HG02571 (cell line): ENCODE data around the gene LMBR1.

Experiments used
- ATAC-seq: cut with Tn5 transposase; IDR thresholded peaks from one replicate; pipeline ENCODE4 v1.9.1; 2021; ENCODE audit warnings: mild to moderate bottlenecking, moderate library complexity; ENCODE audit not compliant: unreplicated experiment

The LMBR1 gene

DNA sequence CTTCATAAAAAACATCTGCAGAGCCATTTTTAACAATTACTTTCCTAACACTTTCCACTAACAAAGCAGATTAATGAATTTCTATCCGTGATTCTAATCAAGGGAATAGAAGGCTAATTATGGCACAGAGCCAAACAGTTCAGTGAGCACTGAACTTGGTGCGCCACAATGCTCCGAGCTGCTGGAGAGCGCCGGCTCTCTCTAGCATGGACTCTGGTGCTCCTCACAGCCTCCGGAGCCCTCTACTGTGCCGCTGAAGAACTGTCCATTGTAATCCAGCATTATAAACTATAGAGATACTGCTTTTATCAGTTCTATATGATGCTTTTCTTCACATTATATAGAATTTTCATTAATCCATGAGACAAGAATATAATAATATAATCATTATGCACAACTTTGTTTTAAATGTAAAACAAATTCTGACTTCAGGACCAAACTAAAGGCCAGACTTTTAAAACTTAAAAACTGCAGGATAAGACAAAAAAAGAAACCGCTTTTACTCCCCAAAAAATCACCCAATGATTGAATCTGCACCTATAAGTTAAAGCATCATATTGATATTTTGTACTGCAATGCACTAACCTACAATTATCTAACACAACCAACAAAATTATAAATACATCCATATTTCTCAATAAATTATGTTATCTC is 128.8 kb downstream of the LMBR1 start:
- ATAC-seq, result no peak

GRCh38 chr7:156759579-156760202 is 133.3 kb downstream of the LMBR1 start:
- ATAC-seq, result no peak

DNA sequence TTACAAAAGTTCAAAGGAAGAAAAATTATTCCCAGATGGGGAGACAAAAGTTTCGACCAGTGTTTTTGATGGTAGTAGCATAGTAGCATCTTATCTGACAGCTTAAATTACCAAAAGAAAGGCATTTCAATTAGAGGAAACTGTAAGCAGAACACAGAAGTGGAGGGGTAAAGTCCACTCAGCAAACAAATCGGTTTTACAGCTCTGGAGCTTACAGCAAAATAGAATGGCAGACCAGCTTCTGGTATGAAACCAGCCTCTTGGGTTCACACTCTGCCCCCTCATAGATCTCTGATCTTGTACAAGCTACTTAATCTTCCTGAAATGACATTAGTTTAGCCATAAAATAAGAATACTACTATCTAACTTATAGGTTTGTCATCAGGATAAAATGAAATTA is 133.8 kb downstream of the LMBR1 start:
- no peak for ATAC-seq

DNA sequence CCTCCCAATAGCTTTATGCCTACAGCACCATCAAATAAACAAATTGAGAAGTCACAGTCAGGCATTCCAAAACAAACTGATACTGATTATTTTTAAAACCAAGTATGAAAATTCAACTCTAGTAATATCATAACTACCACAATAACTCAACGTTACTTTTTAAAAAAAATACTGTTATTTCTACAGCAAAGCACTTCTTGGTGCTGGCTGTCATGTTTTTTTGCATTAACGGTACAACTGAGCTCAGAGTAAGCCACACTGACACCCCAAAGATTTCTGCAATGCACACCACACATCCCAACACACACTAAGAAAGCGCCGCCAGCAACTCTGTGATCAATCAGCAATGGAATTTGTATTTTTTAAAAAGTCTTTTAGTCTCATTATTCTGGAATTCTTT is 138.8 kb downstream of the LMBR1 start:
- no peak for ATAC-seq

- ATAC-seq, result no peak
Measured at GRCh38 chr7:156753630-156754029, 139.4 kb downstream of the LMBR1 start.

DNA sequence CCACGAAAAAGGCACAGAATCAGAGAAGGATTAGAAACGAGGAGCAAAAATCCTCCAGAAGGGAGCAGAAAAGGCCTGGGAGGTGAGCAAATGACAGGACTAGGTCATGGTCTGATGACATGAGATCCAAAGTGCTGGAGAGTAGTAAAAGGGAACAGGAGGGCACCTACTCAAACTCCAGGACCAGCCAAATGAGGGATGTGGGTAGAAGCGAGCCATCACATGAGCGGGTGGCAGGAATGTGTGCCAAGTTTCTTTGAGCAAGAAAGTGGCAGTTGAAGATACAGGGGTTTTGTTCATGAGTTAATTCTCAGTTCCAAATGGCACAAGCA is 139.8 kb downstream of the LMBR1 start:
- ATAC-seq, result no peak

DNA sequence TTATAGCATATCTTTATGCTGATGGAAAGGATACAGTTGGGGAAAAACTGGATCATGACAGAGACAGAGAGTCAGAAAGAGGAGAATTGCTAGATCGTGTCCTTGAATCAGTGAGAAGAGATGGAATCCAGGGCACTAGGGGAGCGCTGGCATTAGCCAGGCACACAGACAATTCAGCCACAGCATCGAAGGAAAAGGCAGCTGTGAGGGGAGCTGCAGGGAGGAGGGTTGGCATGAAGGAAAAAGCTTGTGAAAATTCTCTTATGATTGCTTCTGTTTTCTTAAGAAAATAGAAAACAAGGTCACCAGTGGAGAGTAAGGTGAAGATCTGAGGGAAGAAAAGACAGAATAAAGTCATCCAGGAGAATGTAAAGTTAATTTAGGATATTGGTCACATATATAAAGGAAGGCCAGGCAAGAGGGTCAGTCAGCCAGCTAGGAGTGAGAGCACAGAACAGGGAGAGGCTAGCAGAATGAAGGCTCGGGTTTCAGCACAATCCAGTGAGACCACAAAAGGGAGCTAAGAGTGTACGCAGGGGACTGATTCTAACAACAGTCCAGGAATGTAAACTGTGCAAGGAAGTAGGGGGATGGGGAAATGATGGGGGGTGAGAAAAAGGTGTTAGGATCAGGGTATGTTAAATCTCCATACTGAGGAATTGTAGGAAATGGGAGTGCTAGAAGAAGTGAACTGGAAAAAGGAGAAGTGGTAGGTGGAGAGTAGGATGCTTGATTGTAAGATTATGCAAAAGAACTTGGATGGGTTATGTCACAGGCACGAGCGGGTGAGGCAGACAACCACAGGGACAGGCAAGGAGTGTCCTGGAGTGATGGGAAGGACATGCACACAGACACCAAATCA is 140.4 kb downstream of the LMBR1 start:
- no peak for ATAC-seq

GRCh38 chr7:156751319-156751718 is 141.7 kb downstream of the LMBR1 start:
- peak; percentile 58 for ATAC-seq

DNA sequence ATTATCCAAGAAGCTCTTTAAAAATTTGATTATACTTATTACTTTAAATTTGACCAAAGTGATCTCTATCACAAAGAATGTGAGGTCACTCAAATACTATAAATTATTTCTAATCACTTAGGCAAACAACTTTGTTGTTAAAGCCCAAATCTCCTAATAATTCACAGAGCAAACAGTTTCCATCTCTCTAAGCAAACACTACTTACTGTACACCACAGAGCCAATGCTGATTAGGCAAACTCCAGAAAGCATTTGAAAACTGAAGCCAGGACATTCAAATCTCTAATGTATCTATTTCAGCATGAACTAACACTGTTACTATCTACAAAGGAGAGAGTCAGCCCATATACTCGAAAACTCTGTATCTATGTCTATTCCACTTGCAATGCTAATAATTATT is 145.3 kb downstream of the LMBR1 start:
- no peak for ATAC-seq

DNA sequence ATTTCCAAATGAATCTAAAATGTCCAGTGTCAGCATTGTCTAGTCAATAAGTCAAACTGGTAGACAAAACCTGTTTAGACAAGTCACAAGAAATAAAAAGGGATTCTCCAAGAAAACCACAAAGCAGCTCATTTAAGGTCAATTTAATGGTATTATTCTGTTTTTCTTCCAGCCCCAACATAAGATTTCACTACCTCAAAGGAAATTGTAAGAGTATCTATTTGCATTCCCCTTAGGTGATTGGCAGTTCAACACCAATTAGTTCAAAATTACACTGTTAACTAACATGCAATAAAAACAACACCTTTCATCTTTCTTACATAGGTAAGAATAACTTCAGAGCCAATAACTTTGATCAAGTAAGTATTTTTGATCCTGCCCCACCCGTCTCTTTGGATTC is 146.1 kb downstream of the LMBR1 start:
- ATAC-seq, result no peak

DNA sequence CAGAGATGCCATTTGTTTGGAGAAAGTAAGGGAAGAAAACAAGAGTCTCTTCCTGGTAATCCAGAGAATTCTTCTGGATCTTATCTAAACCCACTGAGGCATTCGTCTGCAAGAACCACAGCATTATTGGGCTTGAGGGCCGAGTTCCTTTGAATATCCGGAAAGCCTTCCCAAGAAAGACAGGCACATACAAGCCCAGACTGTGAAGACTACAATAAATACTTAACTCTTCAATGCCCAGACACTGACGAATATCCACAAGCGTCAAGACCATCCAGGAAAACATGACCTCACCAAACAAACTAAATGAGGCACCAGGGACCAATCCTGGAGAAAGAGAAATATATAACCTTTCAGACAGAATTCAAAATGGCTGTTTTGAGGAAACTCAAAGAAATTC is 153.4 kb downstream of the LMBR1 start:
- no peak for ATAC-seq

GRCh38 chr7:156735851-156736250 is 157.1 kb downstream of the LMBR1 start:
- ATAC-seq, result no peak

DNA sequence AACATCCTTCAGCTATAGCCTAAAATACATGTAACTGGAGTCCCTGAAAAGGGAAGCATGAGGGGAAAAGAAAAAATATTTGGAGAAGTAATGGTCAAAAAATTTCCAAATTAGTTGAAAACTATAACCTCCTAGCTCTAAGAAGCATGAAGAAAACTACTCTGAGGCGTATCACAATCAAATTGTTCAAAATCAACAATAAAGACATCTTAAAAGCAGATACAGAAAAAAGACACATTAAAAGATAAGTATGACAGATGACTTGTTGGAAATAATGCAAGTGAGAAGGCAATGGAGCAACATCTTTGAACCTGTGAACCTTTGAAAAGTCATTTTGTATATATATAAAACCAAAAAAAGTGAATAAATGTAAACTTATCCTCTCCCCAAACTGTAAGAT is 159.3 kb downstream of the LMBR1 start:
- ATAC-seq, result no peak

DNA sequence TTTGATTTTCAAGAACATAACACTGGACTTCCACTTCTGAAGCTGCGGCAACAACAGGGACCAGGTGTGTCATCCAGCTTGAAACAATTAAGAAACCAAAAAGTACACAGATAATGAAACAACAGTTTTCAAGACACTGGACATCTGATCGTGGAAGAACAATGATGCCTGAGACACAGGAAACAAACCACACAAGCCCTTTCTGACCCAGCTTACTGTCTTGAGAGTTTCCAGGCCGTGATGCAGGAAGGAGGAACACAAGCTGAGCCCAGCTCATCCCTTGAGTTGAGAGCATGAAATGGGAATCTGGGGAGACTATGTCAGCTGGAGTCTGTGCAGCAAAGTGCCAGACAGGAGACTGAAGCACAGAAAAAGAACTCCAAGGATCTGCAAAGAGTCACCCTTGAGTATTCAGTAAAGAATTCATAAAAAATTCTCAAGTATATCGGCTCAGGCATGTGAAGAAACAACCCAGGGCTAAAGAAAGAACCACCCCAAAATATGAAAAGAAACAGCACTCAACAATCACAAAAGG is 160.8 kb downstream of the LMBR1 start:
- ATAC-seq, result no peak

DNA sequence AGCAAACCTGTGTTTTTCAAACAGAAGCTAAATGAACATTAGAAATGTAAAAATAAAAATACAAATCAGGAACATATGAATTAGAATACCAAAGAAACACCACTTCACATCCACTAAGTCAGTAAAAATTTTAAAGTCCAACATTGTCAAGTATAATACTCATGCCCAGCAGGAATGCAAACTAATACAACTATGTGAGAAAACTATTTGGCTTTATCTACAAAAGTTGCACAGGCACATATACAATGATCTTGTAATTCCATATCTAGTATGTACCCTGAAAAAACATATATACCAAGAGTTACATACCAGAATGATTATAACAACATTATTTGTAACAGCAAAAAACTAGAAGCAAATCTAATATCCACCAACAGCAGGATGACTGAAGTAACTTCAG is 161.3 kb downstream of the LMBR1 start:
- no peak for ATAC-seq

DNA sequence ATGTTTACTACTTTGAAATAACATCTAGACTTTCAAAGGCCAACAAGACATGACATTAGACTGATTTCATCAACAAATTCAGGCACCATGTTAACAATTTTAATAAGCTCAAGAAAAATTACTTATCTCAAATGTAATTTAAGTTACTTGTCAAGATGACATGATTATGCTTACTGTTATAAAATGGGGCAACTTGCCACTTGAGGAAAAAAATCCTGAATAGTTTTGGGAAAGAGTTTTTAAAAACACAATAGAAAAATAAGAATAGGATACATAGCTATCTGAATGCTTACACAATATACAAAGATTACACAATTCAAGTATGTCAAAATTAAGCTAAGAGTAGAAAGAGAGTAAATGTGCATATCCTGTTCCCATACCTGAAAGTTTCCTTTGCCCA is 167.0 kb downstream of the LMBR1 start:
- ATAC-seq, result no peak

DNA sequence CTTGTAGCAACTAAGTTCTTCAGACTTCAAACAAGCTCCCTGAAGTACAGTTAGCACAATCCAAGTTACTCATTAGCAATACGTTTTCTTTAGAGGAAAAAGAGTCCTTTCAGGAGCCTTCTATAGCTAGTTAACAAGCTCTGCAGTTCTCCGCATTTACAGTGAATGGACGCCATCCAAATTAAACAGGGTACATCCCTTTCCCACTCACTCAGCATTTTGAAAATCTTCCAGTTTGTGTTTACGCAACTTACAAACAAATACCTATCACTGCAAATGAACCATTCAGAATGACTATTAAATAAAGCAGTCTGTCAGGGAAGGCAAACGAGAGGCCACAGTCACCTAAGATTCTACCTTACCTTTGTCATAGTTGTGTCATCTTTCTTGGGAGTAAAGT is 167.9 kb downstream of the LMBR1 start:
- no peak for ATAC-seq

- ATAC-seq, result no peak
Measured at GRCh38 chr7:156722043-156722826, 170.7 kb downstream of the LMBR1 start.

- ATAC-seq, result no peak
Measured at GRCh38 chr7:156703773-156704482, 189.1 kb downstream of the LMBR1 start.

DNA sequence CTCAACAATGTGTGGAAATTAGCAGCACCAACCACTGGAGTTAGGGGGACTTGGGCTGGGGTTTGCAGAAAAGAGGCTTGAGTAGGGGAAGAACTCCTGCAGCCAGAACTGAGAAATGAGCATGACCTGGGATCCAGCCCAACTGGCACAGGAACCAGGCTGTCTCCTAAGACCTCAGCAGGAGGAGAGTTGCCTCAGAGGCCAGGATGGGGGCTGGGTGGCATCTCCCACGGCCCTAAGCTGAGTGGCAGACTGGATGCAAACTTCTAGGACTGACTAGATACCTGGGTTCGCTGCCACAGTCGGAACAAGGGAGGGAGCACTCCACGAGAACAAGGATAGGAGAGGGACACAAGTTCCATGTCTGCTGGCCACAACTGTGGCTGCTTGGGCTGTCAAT is 189.8 kb downstream of the LMBR1 start:
- ATAC-seq, result no peak

GRCh38 chr7:156702399-156702798 is 190.6 kb downstream of the LMBR1 start:
- ATAC-seq, result no peak
